Measurements from ENCODE around the gene SLC16A12. TPM values are rescaled to one million over a fixed set of nuclear protein-coding genes. Genes with fewer than 3 reads are reported as not detected.
A peak's percentile ranks its signal among the peaks of the same experiment; 100 is the strongest.

SLC16A12 gene
- total RNA-seq, 1 experiment from 2014 or later, result 0.09 TPM

GRCh38 chr10:89421018-89421476, 114.3 kb downstream of the SLC16A12 start:
- no peaks in the 10 kb centered on the region for H3K9me3 Mint-ChIP-seq (ENCODE audit: unreplicated experiment)
- ChIA-PET CTCF (interaction anchor here (0.5 to 1.0 kb wide), 4 partner anchors 141 to 194 kb away, joined by 3 read pairs; no protein-coding TSS in a partner anchor), POLR2A (interaction anchor here (1.7 kb wide), 1 partner anchor 280 kb away, joined by 5 read pairs; the partner anchor contains the start of gene KIF20B)
- no peak for TF ChIP-seq CTCF (IDR thresholded peaks at IDR 0.05; ENCODE audit: unreplicated experiment)
- no peak overlapping the region for H3K4me3 Mint-ChIP-seq (ENCODE audit: unreplicated experiment)
- BruUV-seq (replicated peaks), result no TSS peak
- no peak overlapping the region for H3K27ac Mint-ChIP-seq (ENCODE audit: low read depth, unreplicated experiment)
- DNase-seq (ENCODE audit: unreplicated experiment), result no peak
- peaks cover 22% of the 10 kb centered on the region for H3K36me3 Mint-ChIP-seq (ENCODE audit: insufficient read depth, unreplicated experiment)
- H3K27me3 Mint-ChIP-seq (ENCODE audit: insufficient read depth, unreplicated experiment), result no peaks in the 10 kb centered on the region
- peaks cover 8% of the 10 kb centered on the region for H3K4me1 Mint-ChIP-seq (ENCODE audit: insufficient read depth, unreplicated experiment)
- intact Hi-C loops (cut with micrococcal nuclease), result no loop called here

DNA sequence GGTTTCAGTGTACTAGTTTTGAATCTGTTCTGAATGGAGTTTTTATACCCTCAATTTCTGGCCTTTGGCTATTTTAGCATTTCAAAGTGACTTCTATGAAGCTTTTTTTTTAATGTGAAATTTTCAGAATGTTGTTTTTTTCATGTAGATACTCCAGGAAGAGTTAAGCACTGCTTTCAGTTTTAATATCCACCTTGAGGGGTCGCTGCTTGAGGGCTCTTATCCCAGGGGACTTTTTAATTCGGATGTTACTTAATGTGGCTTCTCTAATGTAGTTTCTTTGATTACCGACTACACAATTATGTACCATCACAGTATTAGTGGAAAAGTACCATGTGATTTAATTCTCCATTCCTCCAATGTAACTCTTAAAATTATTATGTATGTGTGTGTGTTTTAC, 115.8 kb downstream of the SLC16A12 start:
- intact Hi-C loops (cut with micrococcal nuclease), result no loop called here
- no peak for TF ChIP-seq CTCF (IDR thresholded peaks at IDR 0.05; ENCODE audit: unreplicated experiment)
- CTCF ChIA-PET, result interaction anchor here (0.7 to 1.6 kb wide), 6 partner anchors 26 to 202 kb away, joined by 3 to 6 read pairs (median 3); no protein-coding TSS in a partner anchor
- peak; percentile 11 for DNase-seq (ENCODE audit: unreplicated experiment)
- no TSS peak for BruUV-seq (replicated peaks)
- POLR2A ChIA-PET, result interaction anchor here (0.6 to 1.8 kb wide), 4 partner anchors 10 to 282 kb away, joined by 3 to 5 read pairs (median 4); partner anchors contain the start of genes KIF20B and LIPA
- Mint-ChIP-seq H3K27me3 (ENCODE audit: insufficient read depth, unreplicated experiment) (no peaks in the 10 kb centered on the region), H3K27ac (ENCODE audit: low read depth, unreplicated experiment) (no peak overlapping the region), H3K4me1 (ENCODE audit: insufficient read depth, unreplicated experiment) (peaks cover 14% of the 10 kb centered on the region), H3K9me3 (ENCODE audit: unreplicated experiment) (no peaks in the 10 kb centered on the region), H3K4me3 (ENCODE audit: unreplicated experiment) (no peak overlapping the region), H3K36me3 (ENCODE audit: insufficient read depth, unreplicated experiment) (peaks cover 22% of the 10 kb centered on the region)

DNA sequence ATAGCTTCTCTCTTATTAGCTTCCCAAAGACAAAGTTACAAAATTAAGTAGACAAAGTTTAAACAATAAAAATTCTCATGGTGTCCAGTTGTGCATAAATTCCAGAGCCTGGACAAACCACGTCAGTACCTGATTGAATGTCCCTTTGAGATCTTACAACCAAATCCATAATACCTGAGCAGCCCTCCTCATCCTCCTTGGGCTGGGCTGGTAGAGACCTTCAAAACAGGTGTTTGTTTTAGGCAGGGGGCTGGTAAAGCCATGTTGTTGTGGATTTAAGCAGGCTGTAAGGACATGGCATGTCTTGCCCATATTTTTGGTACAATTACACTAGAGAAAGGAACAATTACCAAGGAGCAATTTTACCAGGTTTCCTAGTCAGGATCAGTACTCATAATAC, 118.9 kb downstream of the SLC16A12 start:
- no peak for DNase-seq (ENCODE audit: unreplicated experiment)
- no TSS peak for BruUV-seq (replicated peaks)
- H3K4me1 Mint-ChIP-seq (ENCODE audit: insufficient read depth, unreplicated experiment), result peaks cover 14% of the 10 kb centered on the region
- TF ChIP-seq CTCF (IDR thresholded peaks at IDR 0.05; ENCODE audit: unreplicated experiment), result no peak
- peaks cover 22% of the 10 kb centered on the region for H3K36me3 Mint-ChIP-seq (ENCODE audit: insufficient read depth, unreplicated experiment)
- H3K9me3 Mint-ChIP-seq (ENCODE audit: unreplicated experiment), result no peaks in the 10 kb centered on the region
- CTCF ChIA-PET, result interaction anchor here (0.6 to 0.7 kb wide), 2 partner anchors 46 to 49 kb away, joined by 3 to 5 read pairs; no protein-coding TSS in a partner anchor
- no peaks in the 10 kb centered on the region for H3K27me3 Mint-ChIP-seq (ENCODE audit: insufficient read depth, unreplicated experiment)
- POLR2A ChIA-PET, result interaction anchor here (0.9 to 1.5 kb wide), 3 partner anchors 23 to 89 kb away, joined by 3 read pairs; partner anchors contain the start of genes IFIT1 and IFIT3
- H3K27ac Mint-ChIP-seq (ENCODE audit: low read depth, unreplicated experiment), result peak overlapping the region; percentile 94
- intact Hi-C loops (cut with micrococcal nuclease), result no loop called here
- peak overlapping the region; percentile 80 for H3K4me3 Mint-ChIP-seq (ENCODE audit: unreplicated experiment)

DNA sequence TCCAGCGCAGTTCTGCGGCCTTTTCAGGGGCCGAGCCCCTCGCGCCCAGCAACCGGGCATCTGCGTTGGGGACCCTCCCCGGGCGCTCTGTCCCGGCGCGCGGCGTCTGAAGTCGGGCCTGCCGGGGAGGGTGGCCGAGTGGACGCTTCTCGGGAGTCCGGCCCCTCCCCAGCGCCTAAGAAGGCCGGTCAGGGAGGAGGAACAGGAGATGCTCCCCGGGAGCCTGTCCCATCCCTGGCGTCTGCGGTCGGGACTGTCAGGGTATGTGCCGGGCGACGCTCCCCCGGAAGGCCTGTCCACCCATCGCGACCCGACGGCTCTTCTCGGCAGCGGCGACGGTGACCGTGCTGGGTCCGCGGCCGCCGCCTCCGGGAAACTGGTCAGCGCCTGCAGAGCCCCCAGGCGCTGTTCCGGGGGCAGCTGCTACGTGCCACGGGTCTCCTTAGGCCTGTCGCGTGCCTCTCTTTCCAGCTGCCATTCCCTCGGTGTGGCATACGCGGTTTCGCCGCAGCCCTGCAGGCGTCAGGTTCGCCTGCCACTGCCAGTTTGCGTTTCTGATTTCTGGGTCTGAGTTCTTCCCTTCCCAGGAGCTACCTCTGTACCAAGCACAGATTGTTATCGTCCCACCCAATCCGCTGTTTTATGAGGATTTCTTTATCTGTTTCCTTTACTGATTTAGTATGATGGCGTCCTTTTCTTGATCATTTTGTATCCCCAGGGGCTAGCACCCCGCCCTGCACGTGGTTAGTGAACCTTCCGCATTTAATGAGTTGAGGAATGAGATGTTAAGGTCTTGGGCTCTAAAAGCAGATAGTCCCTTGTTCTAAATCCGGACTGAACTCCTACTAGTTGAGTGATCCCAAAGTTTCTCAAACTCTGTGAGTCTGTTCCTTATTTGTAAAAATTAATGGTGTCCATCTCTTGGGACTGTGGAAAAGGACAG, 120.2 kb downstream of the SLC16A12 start:
- Mint-ChIP-seq H3K27me3 (ENCODE audit: insufficient read depth, unreplicated experiment) (no peaks in the 10 kb centered on the region), H3K4me1 (ENCODE audit: insufficient read depth, unreplicated experiment) (peaks cover 14% of the 10 kb centered on the region), H3K36me3 (ENCODE audit: insufficient read depth, unreplicated experiment) (peaks cover 15% of the 10 kb centered on the region), H3K27ac (ENCODE audit: low read depth, unreplicated experiment) (peak overlapping the region; percentile 94), H3K9me3 (ENCODE audit: unreplicated experiment) (no peaks in the 10 kb centered on the region), H3K4me3 (ENCODE audit: unreplicated experiment) (peak overlapping the region; percentile 80)
- ChIA-PET POLR2A (interaction anchor here (0.5 to 4.2 kb wide), 18 partner anchors 14 to 424 kb away, joined by 3 to 51 read pairs (median 5); partner anchors contain the start of genes IFIT1, IFIT2, IFIT3 and LIPA), CTCF (interaction anchor here (0.6 to 2.0 kb wide), 5 partner anchors 11 to 1465 kb away, joined by 3 to 4 read pairs (median 3); partner anchors contain the start of gene LIPA)
- intact Hi-C loops (cut with micrococcal nuclease), result loop anchor here (1.0 kb wide), 1 partner anchor 23 kb away; the partner anchor contains the start of gene IFIT1
- no TSS peak for BruUV-seq (replicated peaks)
- no peak for TF ChIP-seq CTCF (IDR thresholded peaks at IDR 0.05; ENCODE audit: unreplicated experiment)
- DNase-seq (ENCODE audit: unreplicated experiment), result peak; percentile 47

All from MCF 10A (cell line).